ENCODE data around the gene FLOT2.

The FLOT2 gene

GRCh38 chr17:28865946-28866752, 31.4 kb downstream of the FLOT2 start:
- Histone ChIP-seq H3K4me3 (ENCODE audit: low read depth, low read length) (no peak overlapping the region), H3K9ac (no peak overlapping the region), H3K36me3 (ENCODE audit: control insufficient read depth, insufficient read depth, low read length) (no peaks in the 10 kb centered on the region), H3K9me3 (ENCODE audit: control insufficient read depth, low read length) (no peaks in the 10 kb centered on the region), H3K27me3 (ENCODE audit: control insufficient read depth, insufficient read depth, low read length) (no peaks in the 10 kb centered on the region), H3K4me2 (ENCODE audit: low read length) (no peak overlapping the region), H3K27ac (no peak overlapping the region), H3K79me2 (no peaks in the 10 kb centered on the region), H2AFZ (no peak overlapping the region), H3K4me1 (no peaks in the 10 kb centered on the region)
- no peak for TF ChIP-seq CTCF (IDR thresholded peaks at IDR 0.05)

GRCh38 chr17:28864991-28865849, 32.3 kb downstream of the FLOT2 start:
- Histone ChIP-seq H3K27me3 (ENCODE audit: control insufficient read depth, insufficient read depth, low read length) (no peaks in the 10 kb centered on the region), H3K4me3 (ENCODE audit: low read depth, low read length) (no peak overlapping the region), H3K79me2 (no peaks in the 10 kb centered on the region), H3K27ac (no peak overlapping the region), H3K9me3 (ENCODE audit: control insufficient read depth, low read length) (no peaks in the 10 kb centered on the region), H3K36me3 (ENCODE audit: control insufficient read depth, insufficient read depth, low read length) (no peaks in the 10 kb centered on the region), H2AFZ (no peak overlapping the region), H3K9ac (no peak overlapping the region), H3K4me1 (no peaks in the 10 kb centered on the region), H3K4me2 (ENCODE audit: low read length) (no peak overlapping the region)
- no peak for TF ChIP-seq CTCF (IDR thresholded peaks at IDR 0.05)

- H3K27me3 ChIP-seq (ENCODE audit: control insufficient read depth, insufficient read depth, low read length): no peaks in the 10 kb centered on the region
- H3K9me3 ChIP-seq (ENCODE audit: control insufficient read depth, low read length): no peaks in the 10 kb centered on the region
- no peak overlapping the region for H3K4me2 ChIP-seq (ENCODE audit: low read length)
- H3K4me1 ChIP-seq: no peaks in the 10 kb centered on the region
- H3K4me3 ChIP-seq (ENCODE audit: low read depth, low read length): no peak overlapping the region
- no peak overlapping the region for H3K9ac ChIP-seq
- no peak for TF ChIP-seq CTCF (IDR thresholded peaks at IDR 0.05)
- no peak overlapping the region for H3K27ac ChIP-seq
- no peak overlapping the region for H2AFZ ChIP-seq
- H3K36me3 ChIP-seq (ENCODE audit: control insufficient read depth, insufficient read depth, low read length): no peaks in the 10 kb centered on the region
- H3K79me2 ChIP-seq: no peaks in the 10 kb centered on the region
Observed at GRCh38 chr17:28863953-28864352, 33.6 kb downstream of the FLOT2 start.

GRCh38 chr17:28862561-28862960, 35.0 kb downstream of the FLOT2 start:
- Histone ChIP-seq H3K9ac (no peak overlapping the region), H3K4me3 (ENCODE audit: low read depth, low read length) (no peak overlapping the region)
- no peak for TF ChIP-seq CTCF (IDR thresholded peaks at IDR 0.05)

More at GRCh38 chr17:28862561-28862960, 35.0 kb downstream of the FLOT2 start:
- Histone ChIP-seq H3K4me1 (no peaks in the 10 kb centered on the region), H3K9me3 (ENCODE audit: control insufficient read depth, low read length) (no peaks in the 10 kb centered on the region), H3K79me2 (no peaks in the 10 kb centered on the region), H3K27me3 (ENCODE audit: control insufficient read depth, insufficient read depth, low read length) (no peaks in the 10 kb centered on the region), H2AFZ (no peak overlapping the region), H3K27ac (no peak overlapping the region), H3K4me2 (ENCODE audit: low read length) (no peak overlapping the region), H3K36me3 (ENCODE audit: control insufficient read depth, insufficient read depth, low read length) (no peaks in the 10 kb centered on the region)

Data from parathyroid adenoma (tissue), 2 donors.